Upper lobe of left lung (tissue), 4 donors: ENCODE results near the gene MICOS13.

ENCODE experiments used
- EP300 ChIP-seq, 4 donors: sonication (generic); formaldehyde crosslinking; IDR thresholded peaks; one replicate each; pipeline ENCODE4 v1.5.1; 2017; ENCODE audit warnings: antibody characterized with exemption in 4 of 4, control low read depth in 2 of 4
- POLR2A ChIP-seq, 4 donors: fragments of 450-650 bp; IDR thresholded peaks; one replicate each; pipeline ENCODE4 v1.5.1; 2016 to 2017; ENCODE audit warnings: antibody characterized with exemption in 4 of 4, mild to moderate bottlenecking in 2 of 4
- POLR2AphosphoS5 ChIP-seq, 2 donors: sonication (generic); formaldehyde crosslinking; IDR thresholded peaks; one replicate each; pipeline ENCODE4 v1.5.1; 2017; ENCODE audit warnings: antibody characterized with exemption in 2 of 2
- TF ChIP-seq, protein P1 (sequence below), 6 experiments: fragments of 450-650 bp in 4 of 6; fragments of 200-600 bp in 2 of 6; sonication (generic) in 2 of 6; IDR thresholded peaks; one replicate each; pipeline ENCODE4 v1.5.1; 2016 to 2019; ENCODE audit warnings: antibody characterized with exemption in 6 of 6

DNA sequence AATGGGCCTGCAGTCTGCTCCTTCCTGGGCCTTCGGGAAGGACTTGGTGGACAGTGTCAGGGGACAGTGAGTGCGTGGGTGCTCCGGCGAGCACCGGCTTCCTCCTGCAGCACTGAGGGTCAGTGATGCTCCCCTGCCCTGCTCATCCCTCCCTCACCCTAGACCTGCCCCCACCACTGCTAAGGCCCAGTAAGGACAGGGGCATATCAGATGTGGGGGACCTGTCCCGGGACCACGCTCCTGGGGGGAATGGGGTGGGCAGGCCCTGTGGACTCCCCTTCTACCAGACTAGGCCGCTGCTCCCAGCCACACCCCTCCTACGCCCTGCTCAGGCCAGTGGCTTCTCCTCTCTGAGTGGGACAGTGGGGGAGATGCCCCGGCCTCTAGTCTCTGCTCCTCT, 3.2 kb downstream of the MICOS13 start:
- TF ChIP-seq, protein P1, sequence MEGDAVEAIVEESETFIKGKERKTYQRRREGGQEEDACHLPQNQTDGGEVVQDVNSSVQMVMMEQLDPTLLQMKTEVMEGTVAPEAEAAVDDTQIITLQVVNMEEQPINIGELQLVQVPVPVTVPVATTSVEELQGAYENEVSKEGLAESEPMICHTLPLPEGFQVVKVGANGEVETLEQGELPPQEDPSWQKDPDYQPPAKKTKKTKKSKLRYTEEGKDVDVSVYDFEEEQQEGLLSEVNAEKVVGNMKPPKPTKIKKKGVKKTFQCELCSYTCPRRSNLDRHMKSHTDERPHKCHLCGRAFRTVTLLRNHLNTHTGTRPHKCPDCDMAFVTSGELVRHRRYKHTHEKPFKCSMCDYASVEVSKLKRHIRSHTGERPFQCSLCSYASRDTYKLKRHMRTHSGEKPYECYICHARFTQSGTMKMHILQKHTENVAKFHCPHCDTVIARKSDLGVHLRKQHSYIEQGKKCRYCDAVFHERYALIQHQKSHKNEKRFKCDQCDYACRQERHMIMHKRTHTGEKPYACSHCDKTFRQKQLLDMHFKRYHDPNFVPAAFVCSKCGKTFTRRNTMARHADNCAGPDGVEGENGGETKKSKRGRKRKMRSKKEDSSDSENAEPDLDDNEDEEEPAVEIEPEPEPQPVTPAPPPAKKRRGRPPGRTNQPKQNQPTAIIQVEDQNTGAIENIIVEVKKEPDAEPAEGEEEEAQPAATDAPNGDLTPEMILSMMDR (IDR thresholded peaks at IDR 0.05), result no peak
- TF ChIP-seq POLR2A (IDR thresholded peaks at IDR 0.05) (no peak), EP300 (IDR thresholded peaks at IDR 0.05) (no peak), POLR2AphosphoS5 (IDR thresholded peaks at IDR 0.05) (no peak)
